Fibroblast of skin of left quadriceps (primary cell): ENCODE results near the gene HMCN2.
"Not testable (repeated sequence)": the region's sequence is repeated elsewhere in the genome, so short reads cannot be mapped to it uniquely, and the experiment has no call there.

Experiments
- DNase-seq, 2 experiments: peaks; one replicate each; pipeline ENCODE4 v3.0.0-alpha.2; 2013; ENCODE audit warnings: low read depth in 2 of 2

The HMCN2 gene

DNA sequence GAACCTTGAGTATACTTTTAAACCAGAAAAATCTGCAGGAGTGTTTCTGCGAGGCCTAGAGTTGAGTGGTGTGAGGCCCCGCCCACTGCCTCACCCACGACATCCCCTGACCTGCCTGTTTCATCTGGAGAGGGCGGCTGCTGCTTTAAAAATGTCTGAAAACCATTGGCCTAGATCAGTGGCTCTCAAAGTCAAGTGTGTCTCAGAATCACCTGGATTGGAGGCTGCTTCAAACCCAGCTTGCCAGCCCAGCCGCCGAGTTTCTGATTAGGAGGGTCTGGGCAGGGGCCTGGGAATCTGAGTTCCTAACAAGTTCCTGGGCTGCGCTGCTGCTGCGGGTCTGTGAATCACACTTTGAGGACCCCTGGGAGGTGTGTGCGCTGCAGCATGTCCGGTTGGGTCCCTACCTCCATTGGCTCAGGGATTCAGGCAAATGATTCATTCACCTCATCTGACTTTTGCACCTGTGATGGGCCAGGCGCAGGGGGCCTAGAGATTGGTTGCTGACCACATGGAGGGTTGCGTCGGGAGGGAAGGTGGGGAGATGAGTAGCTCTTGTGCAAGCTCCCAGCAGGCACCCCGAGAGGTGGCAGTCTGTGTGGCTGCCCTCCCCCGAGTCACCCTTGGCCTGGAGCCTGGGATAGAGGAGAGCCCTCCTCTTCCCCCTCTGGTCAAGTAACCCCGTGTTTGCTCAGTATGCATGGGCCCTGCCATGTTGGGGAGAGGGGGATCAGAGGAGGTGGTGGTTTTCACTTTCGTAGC lies 27.6 kb upstream of the HMCN2 start:
- no peak for DNase-seq

DNA sequence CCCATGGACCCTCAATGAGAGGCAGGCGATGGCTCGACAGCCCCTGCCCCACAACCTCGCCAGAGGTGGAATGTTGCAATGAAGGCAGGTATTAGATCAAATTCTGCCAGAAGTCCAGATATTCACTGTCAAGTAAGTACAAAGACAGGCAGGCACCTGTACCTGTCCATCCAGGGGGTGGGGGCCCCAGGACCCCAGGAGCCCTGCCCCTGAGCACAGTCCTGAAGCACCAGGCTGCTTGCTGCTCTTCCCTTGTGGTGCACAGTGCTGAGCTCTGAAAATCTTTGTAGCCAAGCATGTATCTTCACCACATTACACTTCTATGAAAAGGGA lies 26.2 kb upstream of the HMCN2 start:
- no peak for DNase-seq

DNA sequence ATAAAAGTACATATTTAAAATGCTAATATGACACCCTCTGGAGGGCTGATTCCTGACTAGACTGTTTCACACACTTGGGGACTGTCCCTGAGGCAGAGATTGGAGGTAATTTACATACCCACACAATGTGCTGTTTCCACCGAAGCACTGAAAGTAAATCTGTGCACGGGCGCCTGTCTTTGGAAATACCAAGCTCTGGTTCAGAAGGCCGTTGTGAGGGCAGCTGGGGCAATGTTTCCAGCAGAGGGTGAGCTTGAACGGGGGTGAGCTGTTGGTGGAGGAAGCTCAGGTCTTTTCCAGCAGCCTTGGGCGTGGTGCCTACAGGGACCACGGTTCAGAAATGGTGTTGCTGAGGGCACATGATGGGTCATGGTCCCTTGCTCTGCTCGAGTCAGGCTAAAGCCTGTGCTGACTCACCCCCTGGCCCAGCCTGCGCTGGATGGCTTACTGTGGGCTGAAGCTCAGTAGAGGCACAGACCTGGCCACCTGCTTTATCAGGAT lies 25.8 kb upstream of the HMCN2 start:
- DNase-seq, result no peak

DNA sequence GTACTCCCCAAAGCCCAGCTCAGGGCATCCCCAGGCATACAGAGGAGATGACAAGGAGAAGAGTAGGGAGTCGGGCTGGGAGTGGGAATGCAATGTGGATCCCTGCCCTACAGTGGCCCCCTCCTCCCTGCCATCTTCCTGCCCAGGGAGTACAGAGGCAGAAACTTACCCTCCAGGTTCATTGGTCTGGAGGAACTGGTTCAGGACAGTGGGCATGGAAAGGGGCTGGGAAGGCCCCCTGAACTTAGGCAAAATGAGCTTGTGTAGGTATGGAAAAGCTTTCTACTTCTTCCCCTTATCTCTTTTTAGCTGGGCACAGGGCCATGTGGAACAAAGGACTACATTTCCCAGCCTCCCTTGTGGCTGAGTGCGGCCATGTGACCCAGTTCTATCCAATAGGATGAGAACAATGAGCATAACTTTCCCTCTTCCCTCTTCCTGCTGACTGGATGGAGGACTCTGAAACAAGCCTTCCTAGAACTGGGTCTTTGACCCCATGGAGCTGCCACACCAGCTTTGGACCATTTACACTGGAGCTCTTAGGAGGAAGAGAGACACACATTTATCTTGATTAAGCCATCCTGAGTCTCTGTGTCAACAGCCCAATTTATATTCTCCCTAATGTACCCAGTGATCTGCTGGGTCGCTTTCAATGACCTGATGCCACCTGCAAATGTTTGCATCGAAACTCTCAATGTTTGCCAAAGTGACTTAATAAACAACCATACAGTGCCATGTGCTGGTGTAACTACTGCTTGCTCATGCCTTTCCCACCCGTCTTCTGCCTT lies 25.0 kb upstream of the HMCN2 start:
- DNase-seq, result peak; percentile 23 to 32

DNA sequence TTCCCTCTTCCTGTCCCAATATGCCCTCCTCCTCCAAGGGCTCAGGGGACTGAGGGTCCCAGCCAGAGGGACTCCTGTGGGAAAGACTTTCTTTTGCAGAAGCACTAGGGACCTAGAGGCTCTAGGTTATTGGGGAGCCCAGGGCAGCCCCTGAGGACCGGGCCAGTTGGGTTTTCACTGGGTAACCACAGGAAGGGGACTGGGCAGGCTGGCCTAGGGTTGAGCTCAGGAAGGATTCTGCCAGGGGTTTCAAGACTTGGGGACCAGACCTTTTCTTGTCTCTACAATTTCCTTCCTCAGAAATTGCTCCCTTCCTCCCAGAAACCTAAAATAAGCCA lies 24.4 kb upstream of the HMCN2 start:
- DNase-seq, result no peak

DNA sequence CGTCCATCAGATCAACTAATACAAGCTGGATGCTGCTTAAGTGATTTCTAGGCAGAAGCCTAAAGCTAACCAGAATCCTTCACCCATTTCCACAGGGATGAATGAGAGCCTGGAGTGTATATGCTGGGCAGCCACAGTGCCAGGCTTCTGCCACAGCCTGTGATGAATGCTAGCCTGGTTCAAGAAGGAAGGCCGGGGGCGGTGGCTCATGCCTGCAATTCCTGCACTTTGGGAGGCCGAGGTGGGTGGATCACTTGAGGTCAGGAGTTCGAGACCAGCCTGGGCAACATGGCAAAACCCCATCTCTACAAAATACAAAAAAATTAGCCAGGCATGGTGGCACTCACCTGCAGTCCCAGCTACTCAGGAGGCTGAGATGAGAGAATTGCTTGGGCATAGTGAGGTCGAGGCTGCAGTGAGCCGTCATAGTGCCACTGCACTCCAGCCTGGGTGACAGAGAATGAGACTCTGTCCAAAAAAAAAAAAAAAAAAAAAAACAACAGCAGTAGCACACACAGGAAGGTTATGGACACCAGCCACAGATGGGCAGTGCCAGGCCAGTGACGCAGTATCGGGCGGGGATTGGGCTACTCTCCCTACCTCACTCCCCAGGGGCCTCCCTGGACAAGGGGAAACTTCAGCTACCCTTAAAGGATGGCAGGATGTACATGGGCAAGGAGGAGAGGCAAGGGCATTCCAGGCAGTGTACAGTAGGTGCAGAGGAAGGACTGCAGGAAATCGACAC lies 23.1 kb upstream of the HMCN2 start:
- DNase-seq, result no peak

DNA sequence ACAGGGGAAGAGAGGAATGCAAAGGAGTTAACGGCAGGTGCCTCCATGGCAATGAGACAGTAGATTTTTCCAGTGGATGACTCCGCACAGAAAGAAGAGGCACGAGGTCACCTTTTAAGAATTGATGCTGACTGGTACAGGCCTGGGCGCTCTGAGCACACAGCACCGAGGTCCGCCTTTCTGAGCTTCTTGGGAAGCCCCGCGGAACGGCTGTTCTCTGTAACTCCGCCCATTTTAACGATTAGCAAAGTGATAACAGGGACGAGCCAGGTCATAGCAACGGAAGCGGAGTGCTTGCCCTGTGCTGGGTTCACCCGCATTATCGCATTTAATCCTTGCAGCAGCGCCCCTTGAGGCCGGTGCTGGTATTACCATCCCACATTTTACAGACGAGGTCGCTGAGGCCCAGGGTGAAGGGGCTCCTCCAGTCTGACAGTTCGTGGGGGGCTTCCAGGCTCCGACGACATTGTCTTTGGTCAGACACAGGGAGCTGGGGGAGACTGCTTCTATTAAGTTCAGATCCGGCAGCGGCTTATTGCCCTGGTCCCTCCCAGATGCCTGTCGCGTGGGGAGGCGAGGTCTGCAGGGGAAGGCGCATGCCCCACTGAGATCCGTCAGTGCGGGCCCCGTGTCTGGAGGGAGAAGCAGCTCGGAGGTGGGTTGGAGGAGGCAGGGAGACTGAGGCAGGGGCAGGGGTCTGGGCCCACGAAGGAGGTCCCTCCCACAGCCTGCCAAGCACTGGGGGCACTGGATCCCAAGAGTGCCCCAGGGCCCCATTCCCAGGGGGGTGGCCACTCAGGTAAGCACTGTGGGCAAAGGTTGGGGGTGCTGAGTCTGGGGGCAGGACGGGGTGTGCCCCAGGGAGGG lies 22.3 kb upstream of the HMCN2 start:
- DNase-seq, result peak; percentile 7 to 16

DNA sequence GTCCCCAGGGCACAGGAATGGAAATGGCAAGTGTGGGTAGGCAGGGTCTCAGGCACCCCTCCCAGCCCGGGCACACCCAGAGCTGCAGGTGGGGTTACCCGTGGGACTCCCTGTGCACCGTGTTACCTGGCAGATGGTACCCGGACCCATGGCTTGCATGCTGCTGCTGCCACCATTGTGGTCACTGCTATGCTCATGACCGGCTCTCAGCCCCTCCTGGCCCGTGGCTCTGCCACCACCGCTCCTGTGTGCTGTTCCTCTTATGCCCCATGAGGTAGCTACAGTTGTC lies 21.7 kb upstream of the HMCN2 start:
- DNase-seq, result no peak

DNA sequence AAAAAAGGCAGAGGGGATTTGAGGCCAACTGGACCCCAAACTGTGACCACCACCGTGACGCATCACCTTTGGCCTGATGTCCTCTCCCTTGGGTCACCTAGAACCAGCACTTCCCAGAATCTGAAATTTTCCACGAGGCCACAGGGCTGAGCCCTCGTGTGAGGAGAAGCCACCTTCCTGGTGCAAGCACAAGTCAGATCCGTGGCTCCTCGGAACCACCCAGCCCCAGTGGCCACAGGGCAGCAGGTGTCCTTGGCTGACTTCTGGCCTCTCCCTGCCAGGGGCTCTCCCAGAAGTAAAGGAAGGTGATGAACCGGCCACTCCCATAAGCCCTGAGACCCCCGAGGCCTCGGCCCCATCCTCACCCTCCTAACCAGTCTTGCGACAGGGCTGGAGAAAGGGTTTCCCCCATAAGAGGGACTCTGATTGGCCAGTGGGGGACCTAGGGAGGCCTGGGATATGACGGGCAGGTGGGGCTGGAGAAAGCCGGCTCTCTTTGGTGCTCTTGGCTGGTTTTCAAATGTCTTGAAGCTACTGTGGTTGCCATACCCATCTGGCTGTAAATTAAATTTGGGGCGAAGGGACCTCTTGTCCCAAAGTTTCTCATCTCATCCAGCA lies 20.9 kb upstream of the HMCN2 start:
- no peak for DNase-seq

DNA sequence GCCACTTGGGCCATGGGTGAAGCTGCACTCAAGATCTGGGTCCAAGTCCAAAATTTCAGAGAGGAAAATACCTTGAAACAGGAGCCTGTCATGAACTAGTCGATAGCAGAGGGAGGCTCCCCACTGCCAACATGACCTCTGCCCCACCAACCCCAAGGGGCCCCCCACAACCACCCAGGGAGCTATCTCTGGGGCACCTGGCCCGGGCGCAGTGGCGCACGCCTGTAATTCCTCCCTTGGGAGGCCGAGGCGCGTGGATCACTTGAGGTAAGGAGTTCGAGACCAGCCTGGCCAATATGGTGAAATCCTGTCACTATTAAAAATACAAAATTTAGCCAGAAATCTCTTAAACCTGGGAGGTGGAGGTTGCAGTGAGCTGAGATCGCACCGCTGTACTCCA lies 20.1 kb upstream of the HMCN2 start:
- no peak for DNase-seq

DNA sequence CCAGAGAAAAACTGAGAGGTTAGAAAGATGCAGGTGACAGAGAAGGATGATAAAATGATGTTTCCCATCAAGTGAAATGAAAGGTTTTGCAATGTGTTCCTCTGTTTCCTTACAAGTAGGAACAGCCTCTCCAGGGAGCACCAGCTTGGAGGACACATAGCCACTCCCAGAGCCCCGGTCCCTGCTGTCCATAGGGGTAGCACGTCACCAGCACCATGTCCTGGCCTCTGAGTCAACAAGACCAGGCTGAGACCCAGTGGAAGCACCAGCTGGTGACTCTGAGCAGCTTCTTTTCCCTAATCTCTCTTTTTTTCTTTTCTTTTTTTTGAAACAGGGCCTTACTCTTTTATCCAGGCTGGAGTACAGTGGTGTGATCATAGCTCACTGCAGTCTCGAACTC lies 19.4 kb upstream of the HMCN2 start:
- no peak for DNase-seq

DNA sequence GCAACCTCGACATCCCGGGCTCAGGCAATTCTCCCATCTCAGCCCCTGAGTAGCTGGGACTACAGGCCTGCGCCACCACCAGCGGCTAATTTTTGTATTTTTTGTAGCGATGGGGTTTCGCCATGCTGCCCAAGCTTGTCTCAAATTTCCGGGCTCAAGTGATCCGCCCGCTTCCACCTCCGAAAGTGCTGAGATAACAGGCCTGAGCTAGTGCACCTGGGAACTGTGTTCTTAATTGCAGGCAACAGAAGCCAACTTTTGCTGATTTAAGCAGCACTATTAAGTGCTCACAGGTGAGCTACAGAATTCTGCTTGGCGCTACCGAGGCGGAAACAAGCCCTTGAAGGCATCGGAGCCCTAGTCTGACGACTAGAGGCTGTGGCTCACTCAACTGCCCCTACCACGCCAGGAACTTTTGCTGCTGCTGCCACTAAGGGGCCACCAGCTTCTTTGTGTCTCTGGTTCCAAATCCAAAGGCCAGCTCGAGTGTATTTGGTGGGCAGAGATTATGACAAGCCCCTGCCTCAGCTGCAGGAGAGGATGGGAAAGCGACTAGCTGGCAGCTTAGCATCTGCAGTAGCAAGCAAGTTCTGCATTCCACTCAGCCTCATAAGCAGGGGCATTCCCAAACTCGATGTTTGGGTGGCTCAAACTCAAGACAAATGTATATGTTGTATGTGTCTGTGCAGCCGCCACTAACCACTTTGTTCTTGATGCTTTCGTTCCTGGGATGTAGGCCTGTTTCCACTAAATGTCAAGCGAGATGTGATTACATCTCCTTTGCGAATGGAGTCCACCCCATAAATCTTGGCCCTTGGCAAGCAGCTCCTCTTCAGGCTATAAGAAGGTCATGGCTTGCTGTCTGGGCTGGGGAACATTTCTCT lies 10.6 kb upstream of the HMCN2 start:
- DNase-seq, result no peak

DNA sequence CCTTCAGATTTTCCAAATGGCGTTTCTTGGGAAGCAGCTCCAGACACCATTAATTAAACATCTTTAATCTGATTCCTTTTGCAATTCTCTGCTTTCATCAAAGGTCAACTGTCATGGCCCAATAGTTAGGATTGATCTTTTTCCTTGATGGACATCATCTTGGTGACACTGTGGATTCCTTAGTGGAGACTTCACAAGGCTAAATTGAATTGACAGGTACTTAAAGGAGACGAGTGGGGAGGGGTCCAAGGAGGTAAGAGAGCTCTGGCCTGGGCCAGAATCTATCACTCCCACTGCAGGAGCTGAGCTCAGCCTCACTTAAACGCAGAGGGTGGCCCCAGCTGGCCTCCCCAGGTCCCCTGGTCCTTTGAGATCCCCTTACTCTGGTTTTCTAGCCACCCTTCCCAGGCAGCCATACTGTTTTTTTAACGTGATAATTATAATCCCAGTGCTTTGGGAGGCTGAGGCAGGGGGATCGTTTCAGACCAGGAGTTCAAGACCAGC lies 9.9 kb upstream of the HMCN2 start:
- DNase-seq, result no peak

DNA sequence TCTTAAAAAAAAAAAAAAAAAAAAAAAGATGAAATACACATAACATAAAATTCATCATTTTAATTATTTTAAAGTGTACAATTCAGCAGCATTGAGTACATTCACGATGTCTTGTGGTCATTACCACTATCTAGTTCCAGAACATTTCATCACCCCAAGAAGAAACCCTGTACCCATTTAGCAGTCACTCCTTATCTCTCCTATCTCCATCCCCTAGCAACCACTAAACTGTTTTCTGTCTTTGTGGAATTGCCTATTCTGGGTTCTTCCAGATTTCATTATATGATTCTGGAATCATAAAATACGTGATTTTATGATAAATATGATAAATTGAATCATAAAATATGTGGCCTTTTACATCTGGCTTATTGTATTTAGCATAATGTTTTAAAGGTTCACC lies 8.9 kb upstream of the HMCN2 start:
- no peak for DNase-seq

DNA sequence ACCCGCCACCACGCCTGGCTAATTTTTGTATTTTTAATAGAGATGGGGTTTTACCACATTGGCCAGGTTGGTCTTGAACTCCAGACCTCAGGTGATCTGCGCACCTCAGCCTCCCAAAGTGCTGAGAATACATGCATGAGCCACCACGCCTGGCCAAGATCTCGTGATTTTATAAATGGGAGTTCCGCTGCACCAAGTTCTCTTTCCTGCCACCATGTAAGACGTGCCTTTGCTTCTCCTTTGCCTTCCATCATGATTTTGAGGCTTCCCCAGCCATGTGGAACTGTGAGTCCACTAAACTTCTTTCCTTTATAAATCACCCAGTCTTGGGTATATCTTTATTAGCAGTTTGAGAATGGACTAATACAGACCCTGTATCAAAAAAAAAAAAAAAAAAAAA lies 7.4 kb upstream of the HMCN2 start:
- not testable (repeated sequence) for DNase-seq

DNA sequence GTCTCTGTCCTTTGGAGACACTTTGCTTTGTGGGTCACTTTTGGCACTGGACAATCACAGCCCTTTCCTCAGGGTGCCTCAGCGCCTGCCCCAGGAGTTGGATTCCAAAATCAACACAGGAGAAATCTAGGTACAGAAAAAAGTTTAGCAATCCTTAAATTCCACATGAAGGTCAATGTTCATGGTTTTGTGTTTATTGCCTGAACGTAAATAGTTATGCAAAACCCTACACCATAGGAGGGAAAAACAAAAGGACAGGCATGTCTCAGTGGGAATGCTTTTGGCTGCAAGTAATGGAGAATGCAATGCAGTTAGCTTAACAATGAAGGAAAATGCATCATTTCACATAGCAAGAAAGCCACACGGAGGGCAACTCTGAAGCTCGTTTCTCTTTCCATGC lies 6.5 kb upstream of the HMCN2 start:
- no peak for DNase-seq

DNA sequence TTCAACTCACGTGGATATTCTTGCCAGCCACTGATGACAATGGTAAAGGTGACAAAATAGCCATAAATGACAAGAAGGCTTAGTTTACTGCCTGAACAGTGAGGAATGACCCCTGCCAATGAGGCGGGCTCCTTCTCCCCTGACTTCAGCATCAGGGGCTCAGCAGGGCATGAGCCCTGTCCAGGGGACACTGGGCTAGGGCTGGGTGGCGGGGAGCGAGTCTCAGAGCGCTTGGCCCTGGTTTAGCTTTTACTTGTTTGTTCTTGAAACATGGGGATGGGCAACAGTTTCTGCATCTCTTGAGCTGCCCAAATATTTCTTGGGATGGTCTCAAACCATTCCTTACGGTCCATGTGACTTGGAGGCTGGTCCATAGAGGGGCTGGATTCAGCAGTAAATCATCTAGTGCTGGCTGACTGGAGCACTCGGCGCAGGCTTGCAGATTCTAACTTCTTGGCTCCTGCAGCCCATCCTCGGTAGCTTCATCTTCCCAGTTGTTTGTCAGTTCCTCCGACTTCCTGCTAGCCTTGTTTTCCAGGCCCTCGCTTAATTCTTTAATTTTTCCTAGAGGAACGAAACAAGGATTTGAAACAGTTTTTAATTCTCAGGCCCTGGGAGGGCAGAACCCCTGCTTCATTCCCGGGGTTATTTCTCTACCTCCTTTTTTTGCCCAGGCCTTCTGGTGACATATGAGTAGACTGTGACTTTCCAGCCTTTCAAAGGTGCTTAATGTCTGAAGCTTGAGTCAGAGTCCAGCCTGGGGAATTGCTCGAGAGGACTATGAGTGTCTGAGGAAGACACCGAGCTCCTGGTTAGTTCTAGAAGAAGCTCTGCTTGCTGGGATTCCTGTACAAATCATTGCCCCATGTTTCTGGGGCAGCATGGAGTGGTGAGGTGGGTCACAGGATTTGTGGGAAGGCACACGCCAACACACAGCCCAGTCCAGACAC lies 4.5 kb upstream of the HMCN2 start:
- no peak for DNase-seq

DNA sequence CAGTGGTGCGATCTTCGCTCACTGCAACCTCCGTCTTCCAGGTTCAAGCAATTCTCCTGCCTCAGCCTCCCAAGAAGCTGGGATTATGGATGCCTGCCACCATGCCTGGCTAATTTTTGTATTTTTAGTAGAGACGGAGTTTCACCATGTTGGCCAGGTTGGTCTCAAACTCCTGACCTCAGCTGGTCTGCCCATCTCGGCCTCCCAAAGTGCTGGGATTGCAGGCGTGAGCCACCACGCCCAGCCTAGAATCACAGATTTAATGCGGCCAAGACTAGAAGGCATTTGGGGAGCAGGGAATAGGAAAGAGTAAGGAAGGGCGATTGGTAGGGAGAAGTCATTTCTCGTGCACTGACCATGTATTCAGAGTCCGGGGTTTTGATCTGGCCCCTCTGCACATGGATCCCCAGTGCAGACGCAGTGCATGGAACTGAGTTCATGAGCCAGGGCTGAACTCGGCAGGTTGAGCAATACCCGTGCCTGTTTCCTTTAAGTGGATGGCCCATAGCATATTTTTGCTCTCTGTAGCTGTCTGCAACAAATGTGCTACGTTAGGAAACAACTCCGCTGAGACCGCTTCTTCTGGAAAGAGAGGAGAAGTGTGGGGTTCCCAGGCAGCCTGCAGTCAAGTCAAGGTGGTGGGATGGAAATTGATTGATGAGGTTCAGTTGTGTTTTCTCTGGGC lies 3.4 kb upstream of the HMCN2 start:
- DNase-seq, result no peak

DNA sequence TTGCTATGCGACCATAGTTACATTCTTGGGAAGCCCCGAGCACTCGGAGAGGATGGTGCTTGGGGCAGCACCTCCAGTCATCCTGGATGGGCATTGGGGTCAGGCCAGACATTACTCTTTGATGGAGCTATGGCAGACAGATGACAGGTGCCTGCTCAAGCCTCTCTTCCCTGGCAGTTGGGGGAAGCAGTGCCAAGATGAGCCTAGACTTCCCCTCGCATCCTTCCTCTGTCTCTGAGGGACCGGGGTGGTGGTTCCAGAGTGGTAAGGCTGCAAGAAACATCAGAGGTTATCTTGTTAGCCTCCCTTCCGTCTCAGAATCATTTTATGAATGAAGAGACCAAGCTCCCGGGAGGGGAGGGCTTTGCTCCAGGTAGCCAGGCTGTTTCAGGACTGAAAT lies 2.8 kb upstream of the HMCN2 start:
- DNase-seq, result no peak
